HG02840 (cell line): Measurements from ENCODE around the gene KRT38.
"Not testable (repeated sequence)": the region's sequence is repeated elsewhere in the genome, so short reads cannot be mapped to it uniquely, and the experiment has no call there.

ENCODE experiments used
- ATAC-seq: cut with Tn5 transposase; IDR thresholded peaks from one replicate; pipeline ENCODE4 v1.9.1; 2021; ENCODE audit warnings: mild to moderate bottlenecking, moderate library complexity, moderate number of reproducible peaks; ENCODE audit not compliant: unreplicated experiment, low FRiP score

Gene KRT38

DNA sequence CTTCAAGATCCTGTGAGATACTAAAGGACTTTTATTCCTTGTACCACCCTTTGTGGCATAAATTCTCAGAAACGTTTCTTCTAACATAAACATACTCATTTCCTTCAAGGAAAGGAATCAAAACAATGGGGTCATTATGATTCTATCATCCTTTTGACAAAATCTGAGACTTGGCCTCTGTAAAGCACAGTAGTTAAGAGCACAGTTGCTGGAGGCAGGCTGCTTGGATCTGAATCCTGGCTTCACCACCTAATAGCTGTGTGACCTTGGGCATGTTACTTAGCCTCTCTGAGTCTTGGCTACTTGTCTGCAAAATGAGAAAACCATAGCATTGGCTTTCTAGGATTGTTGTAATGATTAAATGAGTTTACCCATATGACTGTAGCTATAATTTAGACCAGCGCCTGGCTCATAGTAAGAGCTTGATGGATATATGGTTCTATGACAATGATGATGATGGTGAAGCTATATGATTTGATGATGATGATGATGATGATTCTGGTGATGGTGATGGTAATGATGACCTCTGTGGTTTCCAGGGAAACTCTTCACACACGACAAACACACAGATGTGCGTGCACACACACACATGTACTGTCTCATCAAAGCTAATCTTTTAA, 37.3 kb downstream of the KRT38 start:
- no peak for ATAC-seq

DNA sequence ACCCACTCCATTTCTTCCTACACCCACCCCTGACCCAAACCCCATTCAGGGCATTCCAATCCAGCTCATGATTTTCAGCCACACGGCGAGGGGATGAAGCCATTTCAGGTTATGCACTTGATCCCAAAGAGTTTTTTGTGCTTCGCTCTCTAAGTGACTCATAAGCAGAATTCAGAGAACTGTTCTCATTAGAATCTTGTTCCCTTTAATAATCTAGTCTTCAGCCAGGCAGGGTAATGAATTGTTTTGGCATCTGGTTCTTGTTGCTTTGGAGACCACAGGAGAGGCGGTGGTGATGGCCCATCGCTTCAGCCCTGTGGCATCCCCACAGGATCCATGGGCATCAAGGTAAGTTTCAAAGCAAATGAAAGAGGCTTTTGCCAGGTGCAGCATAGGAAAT, 38.6 kb downstream of the KRT38 start:
- ATAC-seq: no peak

- ATAC-seq: no peak
Observed at GRCh38 chr17:41396996-41397660, 43.7 kb downstream of the KRT38 start, which contains the start of gene KRT31. Gene KRT31, minus strand, starts transcription at chr17:41397608. Its CDS starts 69 bp downstream, at chr17:41397539.

GRCh38 chr17:41396340-41396739, 44.4 kb downstream of the KRT38 start:
- ATAC-seq: no peak

GRCh38 chr17:41395611-41396010, 45.2 kb downstream of the KRT38 start:
- no peak for ATAC-seq

DNA sequence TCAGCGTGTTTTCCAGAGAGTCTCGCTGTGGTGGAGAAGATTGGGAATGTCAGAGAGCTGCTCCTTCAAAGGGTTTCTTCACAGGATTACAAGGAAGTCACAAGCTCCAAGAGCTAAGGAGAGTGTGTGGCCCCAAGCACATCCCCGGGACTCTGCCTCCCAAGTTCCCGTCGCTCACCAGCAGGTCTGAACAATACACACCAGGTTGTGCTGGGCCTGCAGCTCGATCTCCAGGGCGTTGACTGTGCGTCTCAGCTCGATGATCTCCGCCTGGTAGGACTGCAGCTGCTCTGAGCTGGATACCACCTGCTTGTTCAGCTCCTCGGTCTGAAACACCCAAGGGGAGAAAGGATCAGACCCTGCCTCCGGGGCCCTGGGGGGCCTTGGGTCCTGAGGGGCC, 45.7 kb downstream of the KRT38 start:
- ATAC-seq: not testable (repeated sequence)

- no peak for ATAC-seq
Observed at GRCh38 chr17:41394254-41394996, 46.4 kb downstream of the KRT38 start.

DNA sequence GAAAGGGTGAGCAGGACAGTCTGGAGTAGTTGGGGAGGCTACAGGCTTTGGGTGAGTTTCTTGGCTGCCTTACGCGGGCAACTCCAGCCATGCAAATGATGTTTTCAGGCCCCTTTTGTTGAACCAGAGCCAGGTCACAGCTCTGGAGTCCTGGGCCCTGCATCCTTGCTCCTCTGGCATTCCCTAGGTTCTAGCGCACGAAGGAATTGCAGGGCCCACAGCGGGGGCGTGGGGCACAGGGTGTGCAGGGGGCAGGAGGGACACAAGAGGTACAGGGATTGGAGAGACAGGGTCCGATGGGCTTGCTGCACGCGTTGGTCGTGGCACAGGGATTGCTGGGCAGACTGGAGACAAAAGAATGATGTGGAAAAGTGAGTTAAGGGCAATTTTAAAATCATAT, 47.0 kb downstream of the KRT38 start:
- no peak for ATAC-seq

- ATAC-seq: no peak
Observed at GRCh38 chr17:41393294-41393693, 47.5 kb downstream of the KRT38 start.

GRCh38 chr17:41392278-41392677, 48.5 kb downstream of the KRT38 start:
- no peak for ATAC-seq

GRCh38 chr17:41391535-41391934, 49.2 kb downstream of the KRT38 start:
- no peak for ATAC-seq

DNA sequence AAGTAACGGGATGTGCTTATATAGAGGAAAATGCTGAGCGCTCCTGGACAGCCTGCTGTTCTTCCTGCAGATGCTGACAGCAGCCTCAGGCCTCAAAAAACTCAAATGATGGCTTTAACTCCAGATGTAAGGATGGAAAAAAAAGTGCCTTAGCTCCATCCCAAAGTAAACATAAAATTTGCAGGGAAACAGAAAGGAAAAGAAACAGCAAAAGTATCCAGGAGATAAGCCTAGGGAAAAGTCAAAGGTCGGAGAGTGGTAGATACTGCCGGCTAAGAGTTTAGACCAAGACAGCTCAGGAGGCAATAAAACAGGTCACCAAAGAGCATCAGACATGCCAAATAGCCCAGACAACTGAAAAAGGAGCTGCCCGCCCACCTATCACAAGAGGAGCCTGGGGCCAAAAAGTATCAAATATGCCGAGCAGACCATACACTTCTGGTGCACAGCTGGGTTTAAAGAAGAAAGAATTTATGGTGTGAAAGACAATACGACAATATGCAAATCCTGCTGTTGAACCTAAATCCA, 50.3 kb downstream of the KRT38 start:
- no peak for ATAC-seq

- ATAC-seq: no peak
Observed at GRCh38 chr17:41387670-41388069, 53.1 kb downstream of the KRT38 start.

- ATAC-seq: no peak
Observed at GRCh38 chr17:41386227-41386626, 54.6 kb downstream of the KRT38 start.
